H9 (cell line): ENCODE data around the gene ASCC1. TPM values are rescaled to one million over a fixed set of nuclear protein-coding genes. Genes with fewer than 3 reads are reported as not detected.

ENCODE experiments used
- DNase-seq: peaks from one replicate; pipeline ENCODE4 v3.0.0-alpha.2; 2017
- H2AFZ ChIP-seq: one replicate; pipeline ENCODE4 v1.6.1; 2013; ENCODE audit warnings: mild to moderate bottlenecking, low read length, control low read depth, moderate library complexity
- H2AK5ac ChIP-seq: 2 replicates; pipeline ENCODE4 v1.6.1; 2013; ENCODE audit warnings: low read length, control low read depth, mixed read lengths; ENCODE audit not compliant: insufficient read length
- H2BK120ac ChIP-seq: one replicate; pipeline ENCODE4 v1.6.1; 2013; ENCODE audit warnings: low read depth, mild to moderate bottlenecking, low read length, control low read depth, inconsistent platforms; ENCODE audit not compliant: poor library complexity, severe bottlenecking
- H2BK12ac ChIP-seq: 2 replicates; pipeline ENCODE4 v1.6.1; 2013; ENCODE audit warnings: low read length, control low read depth, mixed read lengths, low read depth; ENCODE audit not compliant: insufficient read length
- H2BK15ac ChIP-seq: 2 replicates; pipeline ENCODE4 v1.6.1; 2013; ENCODE audit warnings: low read depth, low read length, control low read depth
- H2BK20ac ChIP-seq: one replicate; pipeline ENCODE4 v1.6.1; 2013; ENCODE audit warnings: low read depth, mild to moderate bottlenecking, low read length, control low read depth, inconsistent platforms; ENCODE audit not compliant: poor library complexity, severe bottlenecking
- H2BK5ac ChIP-seq: 2 replicates; pipeline ENCODE4 v1.6.1; 2013; ENCODE audit warnings: low read length, control low read depth, mixed read lengths; ENCODE audit not compliant: insufficient read length
- H3K14ac ChIP-seq: 2 replicates; pipeline ENCODE4 v1.6.1; 2013; ENCODE audit warnings: low read length, control low read depth; ENCODE audit not compliant: insufficient read depth
- H3K18ac ChIP-seq: 2 replicates; pipeline ENCODE4 v1.6.1; 2013; ENCODE audit warnings: low read depth, mild to moderate bottlenecking, mixed read lengths, low read length, control low read depth; ENCODE audit not compliant: insufficient read length
- H3K23ac ChIP-seq: 2 replicates; pipeline ENCODE4 v1.6.1; 2013; ENCODE audit warnings: low read length, control low read depth, mixed read lengths, low read depth; ENCODE audit not compliant: insufficient read length
- H3K23me2 ChIP-seq: 2 replicates; pipeline ENCODE4 v1.6.1; 2013; ENCODE audit warnings: low read depth, mild to moderate bottlenecking, mixed read lengths, low read length, control low read depth; ENCODE audit not compliant: insufficient read length, poor library complexity, severe bottlenecking
- H3K27ac ChIP-seq: 2 replicates; pipeline ENCODE4 v1.5.1; 2013; ENCODE audit warnings: low read length, control low read depth, mixed read lengths, low read depth; ENCODE audit not compliant: insufficient read length
- H3K27me3 ChIP-seq: 2 replicates; pipeline ENCODE4 v1.6.1; 2013; ENCODE audit warnings: low read length, control low read depth, inconsistent platforms; ENCODE audit not compliant: insufficient read depth
- H3K4ac ChIP-seq: 2 replicates; pipeline ENCODE4 v1.6.1; 2013; ENCODE audit warnings: low read depth, mild to moderate bottlenecking, control low read depth, inconsistent platforms, low read length, moderate library complexity
- H3K4me1 ChIP-seq: 2 replicates; pipeline ENCODE4 v1.6.1; 2013; ENCODE audit warnings: low read length, control low read depth, inconsistent platforms; ENCODE audit not compliant: insufficient read depth
- H3K4me2 ChIP-seq: 2 replicates; pipeline ENCODE4 v1.6.1; 2013; ENCODE audit warnings: low read length, control low read depth, mixed read lengths; ENCODE audit not compliant: insufficient read length, insufficient read depth
- H3K56ac ChIP-seq: 2 replicates; pipeline ENCODE4 v1.6.1; 2013; ENCODE audit warnings: low read depth, mild to moderate bottlenecking, mixed read lengths, low read length, control low read depth; ENCODE audit not compliant: insufficient read length
- H3K79me1 ChIP-seq: 2 replicates; pipeline ENCODE4 v1.6.1; 2013; ENCODE audit warnings: low read depth, mild to moderate bottlenecking, moderate library complexity, low read length, control low read depth, inconsistent platforms; ENCODE audit not compliant: insufficient read depth, poor library complexity, severe bottlenecking
- H3K79me2 ChIP-seq: 2 replicates; pipeline ENCODE4 v1.6.1; 2013; ENCODE audit warnings: low read length, control low read depth, inconsistent platforms; ENCODE audit not compliant: insufficient read depth
- H3K9ac ChIP-seq: 2 replicates; pipeline ENCODE4 v1.6.1; 2013; ENCODE audit warnings: low read length, control low read depth, mixed read lengths; ENCODE audit not compliant: insufficient read length; ENCODE audit errors: extremely low read depth
- H3K9me3 ChIP-seq: one replicate; pipeline ENCODE4 v1.6.1; 2013; ENCODE audit warnings: low read depth, low read length, inconsistent platforms; ENCODE audit not compliant: control insufficient read depth
- H3T11ph ChIP-seq: one replicate; pipeline ENCODE4 v1.6.1; 2013; ENCODE audit warnings: mild to moderate bottlenecking, low read length, control low read depth, inconsistent platforms
- H4K20me1 ChIP-seq: one replicate; pipeline ENCODE4 v1.6.1; 2013; ENCODE audit not compliant: control insufficient read depth, insufficient read length, insufficient read depth
- H4K5ac ChIP-seq: 2 replicates; pipeline ENCODE4 v1.6.1; 2013; ENCODE audit warnings: low read depth, mild to moderate bottlenecking, mixed read lengths, low read length, control low read depth; ENCODE audit not compliant: insufficient read length
- H4K8ac ChIP-seq: replicated peaks from 2 replicates; pipeline ENCODE4 v1.6.1; 2013; ENCODE audit warnings: low read length, control low read depth, mixed read lengths, low read depth; ENCODE audit not compliant: insufficient read length
- H4K91ac ChIP-seq: 2 replicates; pipeline ENCODE4 v1.6.1; 2013; ENCODE audit warnings: low read depth, mild to moderate bottlenecking, moderate library complexity, mixed read lengths, low read length, control low read depth; ENCODE audit not compliant: insufficient read length
- H3K27ac Mint-ChIP-seq, 3 experiments: 2 replicates in 2 of 3; 3 replicates in 1 of 3; pipeline ENCODE4 v1.8.0; 2020 to 2021; ENCODE audit warnings: mixed read lengths in 3 of 3, mild to moderate bottlenecking in 1 of 3, moderate library complexity in 1 of 3
- H3K27me3 Mint-ChIP-seq: 2 replicates; pipeline ENCODE4 v1.8.0; 2021; ENCODE audit warnings: low read depth, mild to moderate bottlenecking, moderate library complexity, mixed read lengths
- H3K36me3 Mint-ChIP-seq, 3 experiments: 2 replicates in 2 of 3; 3 replicates in 1 of 3; pipeline ENCODE4 v1.8.0; 2020 to 2021; ENCODE audit warnings: low read depth in 3 of 3, mixed read lengths in 3 of 3; ENCODE audit not compliant: insufficient read depth in 1 of 3
- H3K4me1 Mint-ChIP-seq, 2 experiments: 2 replicates each; pipeline ENCODE4 v1.8.0; 2020; ENCODE audit warnings: mixed read lengths in 2 of 2
- H3K4me3 Mint-ChIP-seq, 2 experiments: 2 replicates in 1 of 2; 3 replicates in 1 of 2; pipeline ENCODE4 v1.8.0; 2020 to 2021; ENCODE audit warnings: mild to moderate bottlenecking in 2 of 2, mixed read lengths in 2 of 2, moderate library complexity in 1 of 2
- H3K9me3 Mint-ChIP-seq, 2 experiments: 2 replicates in 1 of 2; 3 replicates in 1 of 2; pipeline ENCODE4 v1.8.0; 2020; ENCODE audit warnings: mild to moderate bottlenecking in 2 of 2, mixed read lengths in 2 of 2, moderate library complexity in 1 of 2
- CTCF ChIP-seq: fragments of 200-600 bp; sonication (generic); conservative IDR thresholded peaks from 3 replicates; pipeline ENCODE4 v1.8.0; 2021; ENCODE audit warnings: antibody characterized with exemption, mild to moderate bottlenecking
- total RNA-seq: library from RNA; stranded (reverse); gene quantifications from 2 replicates; pipeline ENCODE4 v1.2.1, GENCODE V29; 2021

ASCC1 gene
- total RNA-seq, 1 experiment from 2014 or later: 41.2 TPM

- Histone ChIP-seq H3K23ac (no peak overlapping the region), H2AK5ac (no peak overlapping the region), H3T11ph (no peak overlapping the region), H2BK5ac (no peak overlapping the region), H3K79me1 (no peaks in the 10 kb centered on the region), H3K4me1 (no peaks in the 10 kb centered on the region), H3K18ac (no peak overlapping the region), H3K4ac (no peak overlapping the region), H2AFZ (no peak overlapping the region), H4K20me1 (no peaks in the 10 kb centered on the region), H2BK120ac (no peak overlapping the region), H2BK12ac (no peak overlapping the region), H2BK15ac (no peak overlapping the region), H3K79me2 (no peaks in the 10 kb centered on the region), H3K23me2 (no peaks in the 10 kb centered on the region), H3K27ac (no peak overlapping the region), H3K14ac (no peak overlapping the region), H3K4me2 (no peak overlapping the region), H3K9me3 (no peaks in the 10 kb centered on the region), H3K27me3 (no peaks in the 10 kb centered on the region), H4K5ac (no peak overlapping the region), H3K56ac (no peak overlapping the region), H3K9ac (no peak overlapping the region), H4K91ac (no peak overlapping the region), H4K8ac (no peak overlapping the region), H2BK20ac (no peak overlapping the region)
- no peak overlapping the region for H3K27ac Mint-ChIP-seq
- no peaks in the 10 kb centered on the region for H3K27me3 Mint-ChIP-seq
- TF ChIP-seq CTCF: no peak
- no peak for DNase-seq
- H3K9me3 Mint-ChIP-seq: peaks cover 0 to 7% of the 10 kb centered on the region in 2 experiments; a peak in 2 of 5 replicates
- peaks cover 4 to 28% (median 7%) of the 10 kb centered on the region in 3 experiments for H3K36me3 Mint-ChIP-seq
- H3K4me1 Mint-ChIP-seq: peaks cover 0 to 6% of the 10 kb centered on the region in 2 experiments; a peak in 1 of 4 replicates
- H3K4me3 Mint-ChIP-seq: no peak overlapping the region
These were observed 82.6 kb downstream of the ASCC1 start for GRCh38 chr10:72133517-72133916.
